Measurements from ENCODE around the gene PRKAR1B. TPM values are rescaled to one million over a fixed set of nuclear protein-coding genes. Genes with fewer than 3 reads are reported as not detected.

The PRKAR1B gene
- total and polyA plus RNA-seq, 2 donors (not counting 1 experiment from before 2014, with no cell fraction given): 4.5 to 8.6 TPM

DNA sequence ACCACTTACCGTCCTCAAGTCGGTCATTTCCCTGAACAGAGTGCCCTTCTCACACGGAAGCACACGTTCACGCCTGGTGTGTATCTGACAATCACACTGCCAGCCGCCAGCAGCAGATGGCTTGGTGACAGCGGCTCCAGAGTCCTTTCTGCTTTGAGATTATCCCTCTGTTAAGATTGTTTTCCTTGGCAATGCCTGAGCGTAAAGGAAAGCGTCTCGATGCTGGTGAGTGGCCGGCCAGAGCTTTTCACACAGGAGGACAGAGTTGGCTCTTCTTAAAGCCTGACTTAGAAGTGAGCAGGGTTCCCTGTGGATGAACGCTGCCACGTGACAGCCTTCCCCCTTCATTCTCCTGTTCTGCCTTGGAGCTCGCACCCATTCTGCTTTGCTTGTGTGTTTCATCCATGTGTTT lies 22.1 kb upstream of the PRKAR1B start:
- ChIA-PET CTCF (no interaction called here), POLR2A (no interaction called here)
- H3K4me1 ChIP-seq (ENCODE audit: control insufficient read depth in 2 of 2, insufficient read depth in 2 of 2, low read length in 2 of 2): no peaks in the 10 kb centered on the region
- H3K9me3 ChIP-seq (ENCODE audit: control extremely low read depth in 1 of 3, control insufficient read depth in 2 of 3, insufficient read depth in 1 of 3, low read length in 2 of 3): peaks cover 0 to 8% (median 0%) of the 10 kb centered on the region in 3 donors
- H3K9me3 Mint-ChIP-seq (ENCODE audit: insufficient read depth): no peaks in the 10 kb centered on the region
- H3K4me2 ChIP-seq (replicated peaks; ENCODE audit: low read depth, low read length, poor library complexity, severe bottlenecking): no peak overlapping the region
- peaks cover 0 to 8% of the 10 kb centered on the region in 2 experiments for H3K36me3 ChIP-seq (replicated peaks in 1 of 2; ENCODE audit: control extremely low read depth in 1 of 2, control insufficient read depth in 1 of 2, extremely low read depth in 1 of 2, insufficient read depth in 2 of 2, low read length in 1 of 2)
- H4K20me1 ChIP-seq (ENCODE audit: control insufficient read depth, insufficient read depth, low read length, poor library complexity, severe bottlenecking): no peaks in the 10 kb centered on the region
- DNase-seq: no peak
- no peaks in the 10 kb centered on the region for H3K27me3 Mint-ChIP-seq
- no peak overlapping the region for H3K4me3 Mint-ChIP-seq
- H3K27ac ChIP-seq (ENCODE audit: low read length in 2 of 2): no peak overlapping the region
- no peak overlapping the region for H2AFZ ChIP-seq (ENCODE audit: insufficient read depth, low read depth, low read length, poor library complexity, severe bottlenecking)
- no peaks in the 10 kb centered on the region for H3K4me1 Mint-ChIP-seq
- TF ChIP-seq CTCF (IDR thresholded peaks at IDR 0.05): no peak
- TF ChIP-seq EZH2 (IDR thresholded peaks at IDR 0.05; ENCODE audit: borderline replicate concordance, insufficient read depth, low read depth, low read length, poor library complexity, severe bottlenecking): no peak
- no peaks in the 10 kb centered on the region for H3K27me3 ChIP-seq (replicated peaks in 1 of 4; ENCODE audit: control extremely low read depth in 1 of 4, control insufficient read depth in 3 of 4, insufficient read depth in 4 of 4, low read length in 3 of 4)
- no peak overlapping the region for H3K9ac ChIP-seq (ENCODE audit: low read length)
- H3K4me3 ChIP-seq (ENCODE audit: control extremely low read depth in 1 of 5, extremely low read depth in 1 of 5, insufficient read depth in 1 of 5, low read depth in 2 of 5, low read length in 4 of 5): no peak overlapping the region
- H3K27ac Mint-ChIP-seq: no peak overlapping the region
- over 99% methylated on average over 11 of the region's 14 CpGs for WGBS (ENCODE audit: insufficient coverage)
- intact Hi-C loops (cut with micrococcal nuclease): no loop called here
- no peak for ATAC-seq (ENCODE audit: low read depth)
- H3K79me2 ChIP-seq (ENCODE audit: control insufficient read depth, insufficient read depth, low read length): peaks cover 3% of the 10 kb centered on the region

GRCh38 chr7:748446-748845 lies 21.4 kb upstream of the PRKAR1B start:
- ChIA-PET POLR2A (no interaction called here), CTCF (no interaction called here)
- H3K4me3 ChIP-seq (ENCODE audit: control extremely low read depth in 1 of 5, extremely low read depth in 1 of 5, insufficient read depth in 1 of 5, low read depth in 2 of 5, low read length in 4 of 5): no peak overlapping the region
- WGBS (ENCODE audit: insufficient coverage): over 99% methylated on average over 15 of the region's 15 CpGs
- no peaks in the 10 kb centered on the region for H3K4me1 ChIP-seq (ENCODE audit: control insufficient read depth in 2 of 2, insufficient read depth in 2 of 2, low read length in 2 of 2)
- Mint-ChIP-seq H3K9me3 (ENCODE audit: insufficient read depth) (no peaks in the 10 kb centered on the region), H3K4me1 (no peaks in the 10 kb centered on the region), H3K27ac (no peak overlapping the region), H3K4me3 (no peak overlapping the region), H3K27me3 (no peaks in the 10 kb centered on the region)
- peaks cover 0 to 8% (median 0%) of the 10 kb centered on the region in 3 donors for H3K9me3 ChIP-seq (ENCODE audit: control extremely low read depth in 1 of 3, control insufficient read depth in 2 of 3, insufficient read depth in 1 of 3, low read length in 2 of 3)
- TF ChIP-seq EZH2 (IDR thresholded peaks at IDR 0.05; ENCODE audit: borderline replicate concordance, insufficient read depth, low read depth, low read length, poor library complexity, severe bottlenecking) (no peak), CTCF (IDR thresholded peaks at IDR 0.05) (no peak)
- no peak overlapping the region for H3K27ac ChIP-seq (ENCODE audit: low read length in 2 of 2)
- H2AFZ ChIP-seq (ENCODE audit: insufficient read depth, low read depth, low read length, poor library complexity, severe bottlenecking): no peak overlapping the region
- no peak overlapping the region for H3K9ac ChIP-seq (ENCODE audit: low read length)
- H4K20me1 ChIP-seq (ENCODE audit: control insufficient read depth, insufficient read depth, low read length, poor library complexity, severe bottlenecking): no peaks in the 10 kb centered on the region
- intact Hi-C loops (cut with micrococcal nuclease): no loop called here
- no peak for DNase-seq
- no peak for ATAC-seq (ENCODE audit: low read depth)
- H3K27me3 ChIP-seq (replicated peaks in 1 of 4; ENCODE audit: control extremely low read depth in 1 of 4, control insufficient read depth in 3 of 4, insufficient read depth in 4 of 4, low read length in 3 of 4): no peaks in the 10 kb centered on the region
- H3K36me3 ChIP-seq (replicated peaks in 1 of 2; ENCODE audit: control extremely low read depth in 1 of 2, control insufficient read depth in 1 of 2, extremely low read depth in 1 of 2, insufficient read depth in 2 of 2, low read length in 1 of 2): peaks cover 0 to 8% of the 10 kb centered on the region in 2 experiments
- no peak overlapping the region for H3K4me2 ChIP-seq (replicated peaks; ENCODE audit: low read depth, low read length, poor library complexity, severe bottlenecking)
- H3K79me2 ChIP-seq (ENCODE audit: control insufficient read depth, insufficient read depth, low read length): peaks cover 3% of the 10 kb centered on the region

Data from B cell (primary cell).